PC-3 (cell line): ENCODE measurements around the gene EXOSC7. TPM values are rescaled to one million over a fixed set of nuclear protein-coding genes. Genes with fewer than 3 reads are reported as not detected.

ENCODE experiments used
- ATAC-seq: fragments of 200-7000 bp; cut with Tn5 transposase; 2 replicates; pipeline ENCODE4 v1.9.1; 2020; ENCODE audit warnings: mild to moderate bottlenecking, moderate library complexity
- BruUV-seq: library from RNA; stranded (reverse); fragments of 400-500 nt; replicated peaks from 2 replicates; lab custom pipeline; 2021; lab: Mats Ljungman, UMichigan
- CTCF ChIA-PET: fragments of 300-600 bp; sonication (Branson Sonifier 250); formaldehyde crosslinking; loops from one replicate; lab custom pipeline; 2022; ENCODE audit warnings: antibody characterized with exemption; lab: Charles Lee
- POLR2A ChIA-PET: fragments of 300-600 bp; sonication (Branson Sonifier 250); formaldehyde crosslinking; loops from one replicate; lab custom pipeline; 2022; ENCODE audit warnings: antibody characterized with exemption; ENCODE audit not compliant: unreplicated experiment; lab: Charles Lee
- DNase-seq: peaks from one replicate; pipeline ENCODE4 v3.0.0-alpha.2; 2015
- H2AFZ ChIP-seq: fragments of 300-600 bp; sonication (generic); 2 replicates; pipeline ENCODE4 v1.6.0; 2016; ENCODE audit warnings: antibody characterized with exemption, low read length
- H3F3A ChIP-seq: fragments of 300-600 bp; sonication (generic); one replicate; pipeline ENCODE4 v1.6.0; 2017; ENCODE audit warnings: antibody characterized with exemption, low read length, control low read depth, mild to moderate bottlenecking; ENCODE audit not compliant: unreplicated experiment
- H3K27ac ChIP-seq: fragments of 300-600 bp; sonication (generic); 2 replicates; pipeline ENCODE4 v1.5.1; 2016; ENCODE audit warnings: mild to moderate bottlenecking, low read length
- H3K27me3 ChIP-seq: fragments of 300-600 bp; sonication (generic); 2 replicates; pipeline ENCODE4 v1.6.1; 2016; ENCODE audit warnings: low read length, mixed read lengths
- H3K36me3 ChIP-seq: fragments of 300-600 bp; sonication (generic); 2 replicates; pipeline ENCODE4 v1.6.1; 2016; ENCODE audit warnings: low read depth, mixed run types, low read length, mixed read lengths
- H3K4me1 ChIP-seq: fragments of 300-600 bp; sonication (generic); 2 replicates; pipeline ENCODE4 v1.5.1; 2016; ENCODE audit warnings: low read length; ENCODE audit not compliant: insufficient read depth
- H3K4me2 ChIP-seq: fragments of 300-600 bp; sonication (generic); 2 replicates; pipeline ENCODE4 v1.6.0; 2016; ENCODE audit warnings: low read length
- H3K4me3 ChIP-seq: fragments of 300-600 bp; sonication (generic); 2 replicates; pipeline ENCODE4 v1.5.1; 2016; ENCODE audit warnings: mild to moderate bottlenecking, low read length, mixed read lengths
- H3K79me2 ChIP-seq: fragments of 300-600 bp; sonication (generic); 2 replicates; pipeline ENCODE4 v1.6.1; 2017; ENCODE audit warnings: low read length, mixed read lengths
- H3K9ac ChIP-seq: fragments of 300-600 bp; sonication (generic); 2 replicates; pipeline ENCODE4 v1.6.0; 2016; ENCODE audit warnings: mild to moderate bottlenecking, low read length
- H3K9me2 ChIP-seq: fragments of 300-600 bp; sonication (generic); replicated peaks from 2 replicates; pipeline ENCODE4 v1.6.1; 2016; ENCODE audit warnings: mixed run types, low read length, mixed read lengths
- H3K9me3 ChIP-seq: fragments of 300-600 bp; sonication (generic); 2 replicates; pipeline ENCODE4 v1.6.1; 2016; ENCODE audit warnings: low read length, mixed read lengths
- H4K20me1 ChIP-seq: fragments of 300-600 bp; sonication (generic); 2 replicates; pipeline ENCODE4 v1.6.1; 2016; ENCODE audit warnings: low read length, mixed read lengths
- EZH2 ChIP-seq: fragments of 300-600 bp; sonication (generic); IDR thresholded peaks from one replicate; pipeline ENCODE4 v1.6.1; 2017; ENCODE audit warnings: antibody characterized with exemption, mild to moderate bottlenecking, low read length; ENCODE audit not compliant: unreplicated experiment
- EZH2phosphoT487 ChIP-seq: fragments of 300-600 bp; sonication (generic); IDR thresholded peaks from 2 replicates; pipeline ENCODE4 v1.6.1; 2018; ENCODE audit warnings: mild to moderate bottlenecking, antibody characterized with exemption, low read length, borderline replicate concordance
- intact Hi-C: fragments of 100-400 bp; cut with micrococcal nuclease; formaldehyde crosslinking; loops from 2 replicates; pipeline ENCODE4 v1.9.0; 2023
- total RNA-seq: library from RNA; depleted of rRNA; stranded (reverse); fragments of >200 nt; gene quantifications from 2 replicates; pipeline ENCODE4 v1.2.3, GENCODE V29; 2014
- TF ChIP-seq, protein P1 (sequence below): fragments of 300-600 bp; sonication (generic); conservative IDR thresholded peaks from 2 replicates; pipeline ENCODE4 v1.5.1; 2017; ENCODE audit warnings: antibody characterized with exemption, low read depth, mild to moderate bottlenecking, low read length

Gene EXOSC7
- total RNA-seq, 1 experiment from 2014 or later, result 81.5 TPM

DNA sequence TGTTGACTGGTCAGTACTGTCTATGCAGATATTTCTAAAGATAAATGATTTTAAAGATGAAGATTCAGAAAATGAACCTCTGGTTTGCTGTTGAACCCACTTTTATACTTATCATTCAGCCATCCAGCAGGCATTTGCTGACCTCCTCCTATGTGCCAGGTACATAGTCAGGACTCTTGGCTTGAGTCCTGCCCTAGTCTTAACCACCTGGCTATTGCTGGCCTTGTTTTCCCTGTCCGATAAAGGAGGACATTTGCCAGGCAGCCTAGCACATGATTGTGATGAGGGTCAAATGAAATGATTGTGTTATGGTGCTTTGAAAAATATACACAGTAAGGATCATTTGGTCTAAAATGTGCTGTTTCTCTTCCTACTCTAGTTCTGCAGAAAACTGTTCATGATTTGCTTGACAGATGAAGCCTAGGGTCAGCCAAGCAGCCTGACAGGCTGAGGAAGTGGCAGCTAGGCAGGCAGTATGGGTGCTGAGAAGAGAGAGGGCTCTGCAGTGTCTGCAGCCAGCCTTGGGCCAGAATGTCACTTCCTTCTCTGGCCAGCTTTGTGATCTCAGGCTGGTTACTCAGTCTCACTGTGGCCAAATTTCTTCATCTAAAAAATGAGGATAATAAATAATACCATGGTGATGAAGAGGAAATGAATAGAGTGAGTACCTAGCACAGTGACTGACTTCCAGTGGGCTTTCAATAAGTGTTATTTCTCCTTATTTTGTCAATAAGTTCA lies 13.8 kb downstream of the EXOSC7 start:
- Histone ChIP-seq H3K4me3 (no peak overlapping the region), H2AFZ (no peak overlapping the region), H3K79me2 (peaks cover 74% of the 10 kb centered on the region), H3K4me1 (peaks cover 33% of the 10 kb centered on the region), H3K9me3 (no peaks in the 10 kb centered on the region), H3K4me2 (no peak overlapping the region), H3K27ac (no peak overlapping the region), H3K27me3 (no peaks in the 10 kb centered on the region), H3K9me2 (no peaks in the 10 kb centered on the region), H3F3A (peaks cover 6% of the 10 kb centered on the region), H4K20me1 (peaks cover 17% of the 10 kb centered on the region; the same call in 1 of the 2 replicates), H3K9ac (no peak overlapping the region), H3K36me3 (peaks cover 44% of the 10 kb centered on the region)
- CTCF ChIA-PET, result interaction anchor here (0.5 kb wide), 1 partner anchor 91 kb away, joined by 3 read pairs; no protein-coding TSS in a partner anchor
- POLR2A ChIA-PET, result no interaction called here
- DNase-seq (no peak), ATAC-seq (no peak)
- TF ChIP-seq EZH2 (no peak), EZH2phosphoT487 (no peak)
- TF ChIP-seq, protein P1, sequence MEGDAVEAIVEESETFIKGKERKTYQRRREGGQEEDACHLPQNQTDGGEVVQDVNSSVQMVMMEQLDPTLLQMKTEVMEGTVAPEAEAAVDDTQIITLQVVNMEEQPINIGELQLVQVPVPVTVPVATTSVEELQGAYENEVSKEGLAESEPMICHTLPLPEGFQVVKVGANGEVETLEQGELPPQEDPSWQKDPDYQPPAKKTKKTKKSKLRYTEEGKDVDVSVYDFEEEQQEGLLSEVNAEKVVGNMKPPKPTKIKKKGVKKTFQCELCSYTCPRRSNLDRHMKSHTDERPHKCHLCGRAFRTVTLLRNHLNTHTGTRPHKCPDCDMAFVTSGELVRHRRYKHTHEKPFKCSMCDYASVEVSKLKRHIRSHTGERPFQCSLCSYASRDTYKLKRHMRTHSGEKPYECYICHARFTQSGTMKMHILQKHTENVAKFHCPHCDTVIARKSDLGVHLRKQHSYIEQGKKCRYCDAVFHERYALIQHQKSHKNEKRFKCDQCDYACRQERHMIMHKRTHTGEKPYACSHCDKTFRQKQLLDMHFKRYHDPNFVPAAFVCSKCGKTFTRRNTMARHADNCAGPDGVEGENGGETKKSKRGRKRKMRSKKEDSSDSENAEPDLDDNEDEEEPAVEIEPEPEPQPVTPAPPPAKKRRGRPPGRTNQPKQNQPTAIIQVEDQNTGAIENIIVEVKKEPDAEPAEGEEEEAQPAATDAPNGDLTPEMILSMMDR, result no peak
- BruUV-seq, result no TSS peak
- intact Hi-C loops, result loop anchor here (10.0 kb wide), 1 partner anchor 455 kb away; no protein-coding TSS in a partner anchor

DNA sequence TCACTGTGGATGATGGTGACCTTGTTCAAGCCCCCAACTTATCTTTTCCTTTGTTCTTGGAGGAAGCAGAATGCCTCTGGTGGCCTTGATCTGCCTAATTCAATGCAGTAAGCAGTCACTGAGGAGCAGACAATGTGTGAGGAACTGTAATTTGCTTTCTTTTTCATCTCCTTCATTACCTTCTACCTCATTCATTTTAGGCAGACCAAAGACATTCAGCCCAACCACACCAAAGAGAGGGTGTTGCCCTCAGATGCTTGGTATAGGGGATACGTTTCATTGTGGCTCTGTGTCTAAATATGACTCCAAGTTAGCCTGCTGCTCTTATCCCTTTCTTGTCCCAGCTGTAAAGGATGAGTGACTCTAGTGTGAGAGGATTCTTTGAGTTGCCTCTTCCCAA lies 15.3 kb downstream of the EXOSC7 start:
- peaks cover 42% of the 10 kb centered on the region for H3K4me1 ChIP-seq
- H3K79me2 ChIP-seq, result peaks cover 81% of the 10 kb centered on the region
- POLR2A ChIA-PET, result no interaction called here
- H3K27ac ChIP-seq, result no peak overlapping the region
- no peaks in the 10 kb centered on the region for H3K27me3 ChIP-seq
- no peak overlapping the region for H3K4me3 ChIP-seq
- CTCF ChIA-PET, result interaction anchor here (0.6 kb wide), 1 partner anchor 877 kb away, joined by 3 read pairs; no protein-coding TSS in a partner anchor
- no peak overlapping the region for H3K9ac ChIP-seq
- no peak for DNase-seq
- H3K9me3 ChIP-seq, result no peaks in the 10 kb centered on the region
- ATAC-seq, result no peak
- H3K36me3 ChIP-seq, result peaks cover 43% of the 10 kb centered on the region
- no peaks in the 10 kb centered on the region for H3K9me2 ChIP-seq
- peaks cover 22% of the 10 kb centered on the region; the same call in 1 of the 2 replicates for H4K20me1 ChIP-seq
- H3K4me2 ChIP-seq, result no peak overlapping the region
- H3F3A ChIP-seq, result peaks cover 6% of the 10 kb centered on the region
- no peak overlapping the region for H2AFZ ChIP-seq
- BruUV-seq, result no TSS peak
- TF ChIP-seq, protein P1, result no peak
- intact Hi-C loops, result no loop called here
